Measurements from ENCODE around the gene NPTX1.

The NPTX1 gene

DNA sequence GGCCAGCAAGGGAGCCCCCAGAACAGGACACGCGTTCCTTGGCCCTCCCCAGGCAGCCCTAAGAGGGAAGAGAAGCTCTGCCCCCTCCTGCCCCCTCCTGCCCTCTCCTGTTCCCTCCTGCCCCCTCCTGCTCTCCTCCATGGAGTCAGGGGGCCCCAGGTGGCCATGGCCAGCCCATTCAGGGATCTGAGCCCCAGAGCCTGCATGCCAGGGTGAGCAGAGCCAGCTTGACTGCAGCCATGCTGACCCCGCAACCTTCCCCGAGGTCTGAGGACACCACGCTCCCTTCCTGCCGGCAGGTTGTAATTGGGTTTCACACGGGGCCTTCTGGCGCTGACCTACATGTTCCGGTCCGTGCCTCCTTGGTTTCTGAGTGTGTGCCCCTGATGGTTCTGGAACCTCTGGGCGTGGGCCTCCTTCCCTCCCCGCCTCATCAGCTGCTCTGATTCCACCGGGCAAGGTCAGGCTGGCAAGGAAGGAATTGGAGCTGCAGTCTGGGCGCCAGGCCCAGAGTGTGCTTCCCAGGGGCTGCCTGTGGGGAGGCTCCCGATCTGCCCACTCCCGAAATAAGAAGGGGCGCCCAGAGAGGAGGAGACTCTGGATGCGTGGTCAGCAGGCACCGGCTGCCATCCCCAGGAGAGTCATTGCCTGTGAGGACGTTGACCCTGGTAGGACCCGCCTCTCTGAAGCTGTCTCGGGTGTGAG is 23.7 kb upstream of the NPTX1 start:
- TF ChIP-seq SIN3A (IDR thresholded peaks at IDR 0.05; ENCODE audit: borderline replicate concordance, insufficient read depth, low read length): no peak
- TF ChIP-seq, protein P1, sequence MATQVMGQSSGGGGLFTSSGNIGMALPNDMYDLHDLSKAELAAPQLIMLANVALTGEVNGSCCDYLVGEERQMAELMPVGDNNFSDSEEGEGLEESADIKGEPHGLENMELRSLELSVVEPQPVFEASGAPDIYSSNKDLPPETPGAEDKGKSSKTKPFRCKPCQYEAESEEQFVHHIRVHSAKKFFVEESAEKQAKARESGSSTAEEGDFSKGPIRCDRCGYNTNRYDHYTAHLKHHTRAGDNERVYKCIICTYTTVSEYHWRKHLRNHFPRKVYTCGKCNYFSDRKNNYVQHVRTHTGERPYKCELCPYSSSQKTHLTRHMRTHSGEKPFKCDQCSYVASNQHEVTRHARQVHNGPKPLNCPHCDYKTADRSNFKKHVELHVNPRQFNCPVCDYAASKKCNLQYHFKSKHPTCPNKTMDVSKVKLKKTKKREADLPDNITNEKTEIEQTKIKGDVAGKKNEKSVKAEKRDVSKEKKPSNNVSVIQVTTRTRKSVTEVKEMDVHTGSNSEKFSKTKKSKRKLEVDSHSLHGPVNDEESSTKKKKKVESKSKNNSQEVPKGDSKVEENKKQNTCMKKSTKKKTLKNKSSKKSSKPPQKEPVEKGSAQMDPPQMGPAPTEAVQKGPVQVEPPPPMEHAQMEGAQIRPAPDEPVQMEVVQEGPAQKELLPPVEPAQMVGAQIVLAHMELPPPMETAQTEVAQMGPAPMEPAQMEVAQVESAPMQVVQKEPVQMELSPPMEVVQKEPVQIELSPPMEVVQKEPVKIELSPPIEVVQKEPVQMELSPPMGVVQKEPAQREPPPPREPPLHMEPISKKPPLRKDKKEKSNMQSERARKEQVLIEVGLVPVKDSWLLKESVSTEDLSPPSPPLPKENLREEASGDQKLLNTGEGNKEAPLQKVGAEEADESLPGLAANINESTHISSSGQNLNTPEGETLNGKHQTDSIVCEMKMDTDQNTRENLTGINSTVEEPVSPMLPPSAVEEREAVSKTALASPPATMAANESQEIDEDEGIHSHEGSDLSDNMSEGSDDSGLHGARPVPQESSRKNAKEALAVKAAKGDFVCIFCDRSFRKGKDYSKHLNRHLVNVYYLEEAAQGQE (IDR thresholded peaks at IDR 0.05; ENCODE audit: insufficient read depth in 1 of 2, low read depth in 2 of 2, low read length in 2 of 2): no peak
- no peak for TF ChIP-seq TAF1 (IDR thresholded peaks at IDR 0.05; ENCODE audit: borderline replicate concordance, insufficient read depth, low read length)
- no peak for TF ChIP-seq FOXP2 (optimal IDR thresholded peaks at IDR 0.05; ENCODE audit: borderline replicate concordance, extremely low read depth, extremely low read length, insufficient read depth)
- TF ChIP-seq POLR2AphosphoS5 (IDR thresholded peaks at IDR 0.05; ENCODE audit: low read depth, low read length): no peak

DNA sequence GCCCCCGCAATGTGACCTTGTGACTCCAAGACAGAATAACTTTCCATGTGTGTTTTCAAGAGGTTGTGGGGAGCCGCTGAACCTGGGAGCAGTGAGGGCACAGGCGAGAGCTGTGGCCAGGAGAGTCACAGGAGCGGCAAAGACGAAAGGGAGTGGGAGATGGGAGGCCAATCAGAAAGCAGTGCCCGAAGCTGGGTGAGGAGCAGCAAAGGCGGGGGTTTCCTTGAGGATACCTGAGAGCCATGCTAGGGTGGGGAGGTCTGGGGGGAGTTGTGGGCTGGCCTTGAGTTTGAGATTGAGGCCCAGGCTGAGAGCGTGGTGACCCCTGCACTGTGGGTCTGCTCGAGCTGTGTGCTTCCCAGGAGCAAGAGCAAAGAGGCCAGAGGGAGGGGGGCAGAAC is 23.2 kb upstream of the NPTX1 start:
- TF ChIP-seq, protein P1 (IDR thresholded peaks at IDR 0.05; ENCODE audit: insufficient read depth in 1 of 2, low read depth in 2 of 2, low read length in 2 of 2): no peak
- no peak for TF ChIP-seq TAF1 (IDR thresholded peaks at IDR 0.05; ENCODE audit: borderline replicate concordance, insufficient read depth, low read length)
- TF ChIP-seq SIN3A (IDR thresholded peaks at IDR 0.05; ENCODE audit: borderline replicate concordance, insufficient read depth, low read length): no peak
- no peak for TF ChIP-seq FOXP2 (optimal IDR thresholded peaks at IDR 0.05; ENCODE audit: borderline replicate concordance, extremely low read depth, extremely low read length, insufficient read depth)
- TF ChIP-seq POLR2AphosphoS5 (IDR thresholded peaks at IDR 0.05; ENCODE audit: low read depth, low read length): no peak

DNA sequence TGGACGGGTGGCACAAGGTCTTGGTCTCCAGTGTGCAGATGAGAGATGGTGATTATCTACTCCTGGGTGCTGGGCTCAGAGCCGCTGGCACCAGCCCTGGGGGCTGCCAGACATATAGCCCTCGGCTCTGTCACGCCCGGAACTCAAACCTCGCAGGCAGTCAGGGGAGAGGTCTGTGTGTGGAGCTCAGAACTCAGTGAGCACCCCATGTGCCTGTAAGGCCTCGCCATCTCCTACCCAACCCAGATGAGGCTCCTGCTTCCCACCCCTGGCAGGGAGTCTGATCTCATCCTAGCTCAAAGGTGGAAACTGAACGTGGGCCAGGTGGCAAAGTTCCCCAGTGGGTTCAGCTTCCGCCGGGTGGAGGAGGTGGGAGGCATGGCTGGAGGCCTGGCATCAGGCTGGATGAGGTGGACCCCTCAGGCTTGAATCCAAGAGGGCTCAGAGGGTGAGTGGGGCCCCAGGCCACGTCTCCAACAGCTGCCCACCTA is 22.6 kb upstream of the NPTX1 start:
- TF ChIP-seq SIN3A (IDR thresholded peaks at IDR 0.05; ENCODE audit: borderline replicate concordance, insufficient read depth, low read length) (no peak), POLR2AphosphoS5 (IDR thresholded peaks at IDR 0.05; ENCODE audit: low read depth, low read length) (no peak), FOXP2 (optimal IDR thresholded peaks at IDR 0.05; ENCODE audit: borderline replicate concordance, extremely low read depth, extremely low read length, insufficient read depth) (no peak), TAF1 (IDR thresholded peaks at IDR 0.05; ENCODE audit: borderline replicate concordance, insufficient read depth, low read length) (no peak)
- TF ChIP-seq, protein P1 (IDR thresholded peaks at IDR 0.05; ENCODE audit: insufficient read depth in 1 of 2, low read depth in 2 of 2, low read length in 2 of 2): no peak

DNA sequence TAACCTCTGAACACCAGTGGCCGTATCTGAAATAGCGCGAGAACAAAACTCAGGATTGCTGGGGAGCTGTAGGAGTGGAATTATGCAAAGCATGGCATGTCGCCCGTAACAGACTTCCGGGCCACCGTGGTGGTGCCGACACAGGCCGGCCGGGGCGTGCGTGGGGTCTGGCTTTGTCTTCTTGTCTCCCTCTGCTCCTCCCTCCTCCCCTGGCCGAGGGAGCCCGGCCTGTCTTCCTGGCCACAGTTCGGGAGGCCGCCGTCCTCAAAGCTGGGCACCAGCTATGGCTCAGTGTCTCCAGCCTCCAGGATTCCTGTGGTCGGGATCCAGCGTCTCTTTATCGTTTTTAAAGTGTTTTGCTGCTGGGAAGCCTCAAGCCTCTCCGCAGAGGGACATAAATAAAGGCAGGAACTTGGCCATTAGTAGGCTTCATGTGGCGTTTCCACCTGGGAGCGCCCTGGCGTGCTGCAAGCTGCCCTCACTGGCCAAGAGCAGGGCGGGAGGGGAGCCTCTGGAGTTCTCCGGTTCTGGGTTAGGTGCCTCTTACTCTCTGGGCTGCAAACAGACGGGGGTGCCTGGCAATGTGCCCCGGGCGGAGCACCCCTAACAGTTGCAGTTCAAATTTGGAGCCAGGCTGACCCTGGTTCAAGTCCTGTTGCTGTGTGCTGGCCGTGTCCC is 22.0 kb upstream of the NPTX1 start:
- TF ChIP-seq, protein P1 (IDR thresholded peaks at IDR 0.05; ENCODE audit: insufficient read depth in 1 of 2, low read depth in 2 of 2, low read length in 2 of 2): no peak
- no peak for TF ChIP-seq TAF1 (IDR thresholded peaks at IDR 0.05; ENCODE audit: borderline replicate concordance, insufficient read depth, low read length)
- TF ChIP-seq FOXP2 (optimal IDR thresholded peaks at IDR 0.05; ENCODE audit: borderline replicate concordance, extremely low read depth, extremely low read length, insufficient read depth): no peak
- no peak for TF ChIP-seq SIN3A (IDR thresholded peaks at IDR 0.05; ENCODE audit: borderline replicate concordance, insufficient read depth, low read length)
- TF ChIP-seq POLR2AphosphoS5 (IDR thresholded peaks at IDR 0.05; ENCODE audit: low read depth, low read length): no peak
